Measurements from ENCODE around the gene RLN3.

DNA sequence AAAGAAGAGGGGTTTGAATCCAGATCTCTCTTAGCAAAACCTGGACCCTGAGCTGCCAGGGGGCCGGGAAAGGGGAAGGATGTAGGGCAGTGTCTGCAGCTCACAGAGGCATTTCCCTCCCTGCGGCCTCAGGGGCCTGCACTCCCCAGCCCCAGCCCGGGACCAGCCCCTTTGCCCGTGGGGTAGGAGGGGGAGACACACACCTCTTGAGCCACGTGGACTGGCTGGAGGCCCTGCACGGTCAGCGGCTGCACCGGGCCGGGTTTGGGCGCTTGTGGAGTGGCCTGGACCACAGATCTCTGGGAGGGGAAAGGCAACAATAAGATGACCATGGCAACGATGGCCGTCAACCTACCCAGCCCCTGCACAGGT lies 48.7 kb upstream of the RLN3 start:
- TF ChIP-seq, protein P1, sequence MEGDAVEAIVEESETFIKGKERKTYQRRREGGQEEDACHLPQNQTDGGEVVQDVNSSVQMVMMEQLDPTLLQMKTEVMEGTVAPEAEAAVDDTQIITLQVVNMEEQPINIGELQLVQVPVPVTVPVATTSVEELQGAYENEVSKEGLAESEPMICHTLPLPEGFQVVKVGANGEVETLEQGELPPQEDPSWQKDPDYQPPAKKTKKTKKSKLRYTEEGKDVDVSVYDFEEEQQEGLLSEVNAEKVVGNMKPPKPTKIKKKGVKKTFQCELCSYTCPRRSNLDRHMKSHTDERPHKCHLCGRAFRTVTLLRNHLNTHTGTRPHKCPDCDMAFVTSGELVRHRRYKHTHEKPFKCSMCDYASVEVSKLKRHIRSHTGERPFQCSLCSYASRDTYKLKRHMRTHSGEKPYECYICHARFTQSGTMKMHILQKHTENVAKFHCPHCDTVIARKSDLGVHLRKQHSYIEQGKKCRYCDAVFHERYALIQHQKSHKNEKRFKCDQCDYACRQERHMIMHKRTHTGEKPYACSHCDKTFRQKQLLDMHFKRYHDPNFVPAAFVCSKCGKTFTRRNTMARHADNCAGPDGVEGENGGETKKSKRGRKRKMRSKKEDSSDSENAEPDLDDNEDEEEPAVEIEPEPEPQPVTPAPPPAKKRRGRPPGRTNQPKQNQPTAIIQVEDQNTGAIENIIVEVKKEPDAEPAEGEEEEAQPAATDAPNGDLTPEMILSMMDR (IDR thresholded peaks at IDR 0.05): no peak
- TF ChIP-seq POLR2AphosphoS5 (IDR thresholded peaks at IDR 0.05): no peak

Data from breast epithelium (tissue), 3 donors.